Lower leg skin (tissue), 4 donors: ENCODE measurements around the gene RBM22. TPM values are rescaled to one million over a fixed set of nuclear protein-coding genes. Genes with fewer than 3 reads are reported as not detected.

ENCODE experiments used
- DNase-seq, 2 donors: peaks; one replicate each; pipeline ENCODE4 v3.0.0-alpha.2; 2019; ENCODE audit warnings: low spot score in 2 of 2
- H3K4me3 ChIP-seq: fragments of 200-600 bp; sonication (generic); 2 replicates; pipeline ENCODE4 v1.5.1; 2017; ENCODE audit warnings: mild to moderate bottlenecking, low read depth; ENCODE audit not compliant: poor library complexity, severe bottlenecking
- CTCF ChIP-seq, 3 donors: fragments of 450-650 bp; IDR thresholded peaks; one replicate each; pipeline ENCODE4 v1.5.1; 2016; ENCODE audit warnings: antibody characterized with exemption in 3 of 3, mild to moderate bottlenecking in 3 of 3, moderate library complexity in 2 of 3
- POLR2A ChIP-seq, 2 donors: fragments of 450-650 bp; IDR thresholded peaks; one replicate each; pipeline ENCODE4 v1.6.1; 2016 to 2017; ENCODE audit warnings: antibody characterized with exemption in 2 of 2, mild to moderate bottlenecking in 1 of 2, moderate library complexity in 1 of 2
- WGBS, 2 donors: methylation state at CpG; one replicate each; pipeline ENCODE4 v1.1.5; 2018; 5-methylcytosine and 5-hydroxymethylcytosine counted together
- intact Hi-C: fragments of 100-400 bp; cut with DNase I; formaldehyde crosslinking; loops from one replicate; pipeline ENCODE4 v1.15.0; 2023; ENCODE audit warnings: low total_unique reads
- total RNA-seq, 4 donors: library from RNA; depleted of rRNA; stranded (reverse); fragments of >200 nt; gene quantifications; one replicate each; pipeline ENCODE4 v1.1.0, GENCODE V29; 2016

Gene RBM22
- total RNA-seq, 4 donors from 2014 or later = 27.6 to 38.6 (median 35.9) TPM

GRCh38 chr5:150706776-150707390, 6.0 kb upstream of the RBM22 start:
- WGBS, 2 donors = 56% methylated on average over 4 of the region's 4 CpGs
- no peak overlapping the region for H3K4me3 ChIP-seq
- intact Hi-C loops = no loop called here
- no peak for DNase-seq
- TF ChIP-seq CTCF (IDR thresholded peaks at IDR 0.05) (no peak), POLR2A (IDR thresholded peaks at IDR 0.05) (no peak)

GRCh38 chr5:150703762-150704161, 2.9 kb upstream of the RBM22 start:
- TF ChIP-seq CTCF (IDR thresholded peaks at IDR 0.05) = no peak
- no peak for TF ChIP-seq POLR2A (IDR thresholded peaks at IDR 0.05)
- intact Hi-C loops = no loop called here
- 84 to 86% methylated on average over 3 of the region's 3 CpGs for WGBS, 2 donors
- no peak overlapping the region for H3K4me3 ChIP-seq
- DNase-seq = no peak

GRCh38 chr5:150700246-150700593, 642 bp downstream of the RBM22 start:
- H3K4me3 ChIP-seq = peak overlapping the region; percentile 99
- 1% methylated on average over 15 of the region's 15 CpGs for WGBS, 2 donors
- intact Hi-C loops = no loop called here
- DNase-seq = no peak
- no peak for TF ChIP-seq POLR2A (IDR thresholded peaks at IDR 0.05)
- no peak for TF ChIP-seq CTCF (IDR thresholded peaks at IDR 0.05)

GRCh38 chr5:150694612-150695011, 6.2 kb downstream of the RBM22 start:
- intact Hi-C loops = no loop called here
- 73 to 74% methylated on average over 3 of the region's 3 CpGs for WGBS, 2 donors
- TF ChIP-seq POLR2A (IDR thresholded peaks at IDR 0.05) = no peak
- no peak for TF ChIP-seq CTCF (IDR thresholded peaks at IDR 0.05)

GRCh38 chr5:150692276-150692675, 8.6 kb downstream of the RBM22 start:
- no peak for DNase-seq
- 84 to 88% methylated on average over 3 of the region's 3 CpGs for WGBS, 2 donors
- no peak overlapping the region for H3K4me3 ChIP-seq
- TF ChIP-seq CTCF (IDR thresholded peaks at IDR 0.05) (no peak), POLR2A (IDR thresholded peaks at IDR 0.05) (no peak)
- intact Hi-C loops = no loop called here

More at GRCh38 chr5:150694612-150695011, 6.2 kb downstream of the RBM22 start:
- DNase-seq = no peak
- no peak overlapping the region for H3K4me3 ChIP-seq

- no peak overlapping the region for H3K4me3 ChIP-seq
- 75 to 76% methylated on average over 6 of the region's 6 CpGs for WGBS, 2 donors
- intact Hi-C loops = no loop called here
- TF ChIP-seq CTCF (IDR thresholded peaks at IDR 0.05) (no peak), POLR2A (IDR thresholded peaks at IDR 0.05) (no peak)
- peak in 1 of 2 donors; percentile 4 for DNase-seq
Measured at GRCh38 chr5:150690760-150691159, 10.1 kb downstream of the RBM22 start.
